Esophagus (tissue), 2 donors: ENCODE results near the gene NOTCH1. TPM values are rescaled to one million over a fixed set of nuclear protein-coding genes. Genes with fewer than 3 reads are reported as not detected.

ENCODE experiments used
- H3K27ac ChIP-seq, 2 donors: one replicate each; pipeline ENCODE4 v1.5.1; 2013; ENCODE audit warnings: low read depth in 2 of 2, mild to moderate bottlenecking in 2 of 2, inconsistent platforms in 1 of 2, low read length in 1 of 2, moderate library complexity in 1 of 2
- H3K27me3 ChIP-seq, 2 donors: one replicate each; pipeline ENCODE4 v1.6.1; 2013; ENCODE audit warnings: low read length in 2 of 2, control low read depth in 1 of 2, mild to moderate bottlenecking in 1 of 2; ENCODE audit not compliant: insufficient read depth in 2 of 2, control insufficient read depth in 1 of 2
- H3K36me3 ChIP-seq, 2 donors: one replicate each; pipeline ENCODE4 v1.6.1; 2013; ENCODE audit warnings: low read length in 1 of 2; ENCODE audit not compliant: control insufficient read depth in 2 of 2, insufficient read depth in 2 of 2
- H3K4me1 ChIP-seq, 2 donors: one replicate each; pipeline ENCODE4 v1.6.1; 2013; ENCODE audit warnings: low read length in 1 of 2; ENCODE audit not compliant: control insufficient read depth in 2 of 2, insufficient read depth in 2 of 2
- H3K4me3 ChIP-seq, 2 donors: one replicate each; pipeline ENCODE4 v1.5.1; 2013; ENCODE audit warnings: low read length in 2 of 2, mild to moderate bottlenecking in 2 of 2, low read depth in 1 of 2, moderate library complexity in 1 of 2
- H3K9me3 ChIP-seq, 2 donors: one replicate each; pipeline ENCODE4 v1.6.1; 2013; ENCODE audit warnings: mild to moderate bottlenecking in 2 of 2, low read depth in 1 of 2, low read length in 1 of 2, moderate library complexity in 1 of 2; ENCODE audit not compliant: control insufficient read depth in 2 of 2, insufficient read depth in 1 of 2
- WGBS, 2 donors: extraction: QIAGEN DNeasy Blood & Tissue Kit; methylation state at CpG; one replicate each; pipeline ENCODE4 v1.1.7; 2013; 5-methylcytosine and 5-hydroxymethylcytosine counted together
- polyA plus RNA-seq, 2 donors: library from polyadenylated mRNA; stranded (reverse); fragments of 200-250 nt; gene quantifications; one replicate each; pipeline ENCODE4 v1.2.3, GENCODE V29; 2013
- donor health status: healthy with polysubstance abuse.
- donor health status: Bipolar disorder and iron deficiency.

The NOTCH1 gene
- polyA plus RNA-seq, 2 donors = 9.6 to 19.8 TPM

DNA sequence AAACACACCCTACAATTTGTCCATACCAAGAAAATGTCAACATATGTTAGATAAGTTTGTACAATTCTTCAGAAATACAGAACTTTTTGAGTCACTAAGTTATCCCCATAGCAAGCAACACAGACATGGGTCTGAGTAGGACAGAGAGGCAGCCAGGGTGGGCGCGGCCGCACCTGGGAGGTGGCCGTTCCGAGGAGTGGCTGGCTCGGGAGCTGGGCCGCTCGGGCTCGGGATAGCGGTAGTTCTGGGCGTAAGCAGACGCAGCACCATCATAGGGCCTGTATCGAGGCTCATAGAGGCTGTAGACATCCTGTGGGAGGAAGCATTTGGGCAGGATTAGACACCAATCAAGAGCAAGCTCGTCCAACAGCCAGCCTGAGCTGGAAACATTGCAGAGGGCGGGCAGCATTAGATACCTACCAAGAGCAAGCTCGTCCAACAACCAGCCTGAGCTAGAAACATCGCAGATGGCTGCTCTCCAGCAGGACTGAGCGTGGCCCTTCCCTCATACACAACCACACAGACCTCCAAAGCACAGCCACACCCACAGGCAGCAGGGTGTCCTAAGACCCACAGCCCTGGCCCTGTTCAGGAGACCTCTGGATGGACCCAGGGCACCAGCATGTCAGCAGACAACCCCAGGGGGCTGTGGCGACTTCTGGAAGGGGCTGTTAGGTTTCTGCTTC, 73.9 kb downstream of the NOTCH1 start:
- Histone ChIP-seq H3K4me1 (no peaks in the 10 kb centered on the region), H3K36me3 (peaks cover 24 to 72% of the 10 kb centered on the region in 2 donors), H3K9me3 (no peaks in the 10 kb centered on the region), H3K4me3 (no peak overlapping the region), H3K27ac (no peak overlapping the region), H3K27me3 (no peaks in the 10 kb centered on the region)
- WGBS, 2 donors = 90 to 94% methylated on average over 19 of the region's 19 CpGs

DNA sequence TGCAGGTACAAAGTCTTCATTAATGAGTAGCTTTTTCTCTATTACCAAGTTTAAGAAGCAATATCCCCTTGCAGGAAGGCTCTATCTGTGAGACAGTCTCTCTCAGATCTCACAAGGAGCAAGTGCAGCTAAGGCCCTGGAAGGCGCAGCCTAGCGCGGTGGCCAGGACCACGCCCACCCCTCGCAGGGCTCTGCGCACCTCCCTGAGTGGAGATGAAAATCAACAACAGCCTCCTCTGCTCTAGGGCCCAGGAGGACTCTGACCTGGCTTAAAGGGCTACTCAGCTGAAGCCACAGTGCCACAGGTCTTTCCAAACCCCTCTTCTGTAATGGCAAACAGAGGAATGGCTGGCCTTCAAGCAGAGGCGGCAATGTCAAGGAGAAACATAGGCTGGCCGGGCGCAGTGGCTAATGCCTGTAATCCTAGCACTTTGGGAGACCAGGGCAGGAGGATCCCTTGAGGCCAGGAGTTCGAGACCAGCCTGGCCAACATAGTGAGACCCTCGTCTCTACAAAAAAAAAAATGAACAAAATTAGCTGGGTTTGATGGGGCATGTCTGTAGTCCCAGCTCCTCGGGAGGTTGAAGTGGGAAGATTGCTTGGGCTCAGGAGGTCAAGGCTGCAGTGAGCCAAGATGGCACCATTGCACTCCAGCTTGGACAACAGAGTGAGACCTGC, 74.9 kb downstream of the NOTCH1 start:
- Histone ChIP-seq H3K27me3 (no peaks in the 10 kb centered on the region), H3K36me3 (peaks cover 21 to 72% of the 10 kb centered on the region in 2 donors), H3K9me3 (no peaks in the 10 kb centered on the region), H3K4me1 (no peaks in the 10 kb centered on the region), H3K4me3 (no peak overlapping the region), H3K27ac (no peak overlapping the region)
- WGBS, 2 donors = 94 to 95% methylated on average over 12 of the region's 12 CpGs

DNA sequence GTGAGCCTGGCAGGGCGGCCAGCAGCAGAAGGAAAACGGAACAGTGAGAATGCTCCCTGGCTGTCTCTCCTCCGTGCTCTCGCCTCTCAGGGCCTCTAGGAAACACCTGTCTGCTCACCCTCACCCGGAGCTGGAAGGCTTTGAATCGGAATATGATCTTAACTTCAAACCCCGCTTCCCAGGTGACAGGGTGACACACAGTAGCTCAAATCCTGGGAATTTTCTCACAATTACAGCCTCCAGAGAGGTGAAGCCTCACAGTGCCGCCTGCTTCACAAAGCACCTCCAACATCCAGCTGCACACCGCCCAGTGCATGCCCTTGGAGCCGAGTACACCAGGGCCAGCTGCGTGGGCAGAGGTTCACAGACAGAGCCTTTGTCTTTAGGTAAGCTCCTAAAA, 75.5 kb downstream of the NOTCH1 start:
- Histone ChIP-seq H3K4me3 (no peak overlapping the region), H3K4me1 (no peaks in the 10 kb centered on the region), H3K27ac (no peak overlapping the region), H3K27me3 (no peaks in the 10 kb centered on the region), H3K36me3 (peaks cover 20 to 72% of the 10 kb centered on the region in 2 donors), H3K9me3 (no peaks in the 10 kb centered on the region)
- WGBS, 2 donors = 86 to 88% methylated on average over 11 of the region's 11 CpGs

DNA sequence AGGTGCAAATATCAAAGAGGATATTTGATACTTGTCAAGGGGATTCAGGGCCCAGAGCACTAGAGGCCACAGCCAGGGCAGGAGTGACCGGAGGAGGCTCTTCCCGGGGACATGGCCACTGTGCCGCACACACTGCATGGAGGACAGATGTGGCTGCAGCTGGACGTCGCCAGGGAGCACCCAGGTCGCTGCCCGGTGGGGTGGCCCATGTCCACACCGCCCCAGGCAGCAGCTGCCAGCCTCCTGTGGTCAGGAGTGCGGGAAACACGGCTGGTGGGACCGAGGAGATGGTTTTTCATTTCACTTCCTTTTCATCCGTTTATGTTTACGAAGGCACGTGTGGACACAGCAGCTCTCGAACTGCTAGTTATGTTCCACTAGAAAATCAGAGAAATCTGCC, 78.1 kb downstream of the NOTCH1 start:
- Histone ChIP-seq H3K27me3 (no peaks in the 10 kb centered on the region), H3K4me3 (no peak overlapping the region), H3K9me3 (no peaks in the 10 kb centered on the region), H3K27ac (no peak overlapping the region), H3K4me1 (no peaks in the 10 kb centered on the region), H3K36me3 (peaks cover 14 to 65% of the 10 kb centered on the region in 2 donors)
- 84 to 87% methylated on average over 15 of the region's 15 CpGs for WGBS, 2 donors

DNA sequence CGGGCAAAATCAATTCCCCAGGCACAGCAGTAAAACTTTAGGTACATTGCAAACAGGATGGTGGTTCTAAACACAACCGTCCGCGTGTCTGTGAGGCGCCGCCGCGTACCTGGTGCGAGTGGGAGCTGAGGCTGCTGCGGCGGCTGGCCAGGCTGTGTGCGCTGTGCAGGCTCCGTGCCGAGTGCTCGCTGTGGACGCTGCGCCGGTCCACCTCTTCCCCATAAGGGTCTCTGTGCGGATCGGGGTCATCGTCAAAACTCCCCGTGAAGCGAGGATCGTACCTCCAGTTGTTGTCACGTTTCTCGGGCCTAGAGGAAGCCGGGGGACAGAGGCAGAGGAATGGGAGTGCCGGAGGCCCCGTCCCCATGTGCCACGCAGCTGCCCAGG, 79.7 kb downstream of the NOTCH1 start:
- H3K4me3 ChIP-seq = no peak overlapping the region
- H3K9me3 ChIP-seq = no peaks in the 10 kb centered on the region
- no peak overlapping the region for H3K27ac ChIP-seq
- 96 to 97% methylated on average over 30 of the region's 30 CpGs for WGBS, 2 donors
- H3K4me1 ChIP-seq = no peaks in the 10 kb centered on the region
- H3K36me3 ChIP-seq = peaks cover 23 to 62% of the 10 kb centered on the region in 2 donors
- no peaks in the 10 kb centered on the region for H3K27me3 ChIP-seq

DNA sequence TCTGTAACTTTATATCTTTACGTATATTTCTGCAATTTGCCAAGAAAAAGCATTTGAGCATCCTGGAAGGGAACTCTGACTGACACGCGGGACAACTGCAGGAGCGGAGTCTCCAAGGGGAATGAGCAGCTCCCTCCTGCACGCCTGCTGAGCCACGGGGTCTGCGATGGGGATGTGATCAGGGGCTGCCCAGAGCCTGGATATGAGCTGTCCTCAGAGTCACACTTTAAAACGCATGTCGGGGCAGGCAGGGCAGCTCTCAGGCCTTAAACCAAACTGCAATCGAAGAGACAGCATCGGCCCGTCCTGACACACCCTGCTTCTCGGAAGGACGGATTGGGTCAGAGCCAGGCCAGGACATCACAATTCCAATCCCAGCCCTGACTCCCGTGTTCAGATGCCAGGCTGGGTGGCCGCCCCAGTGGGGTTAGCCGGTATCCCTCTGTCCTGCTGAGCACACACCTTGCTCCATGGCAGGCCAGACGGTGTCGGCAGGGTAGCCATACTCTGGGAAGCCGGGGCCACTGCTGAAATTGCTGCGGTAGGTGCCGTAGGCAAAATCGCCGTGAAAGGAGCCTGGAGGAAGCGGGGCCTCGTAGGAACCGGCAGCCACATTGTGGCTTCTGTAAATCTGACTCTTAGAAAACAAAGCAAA, 80.2 kb downstream of the NOTCH1 start:
- Histone ChIP-seq H3K4me3 (no peak overlapping the region), H3K9me3 (no peaks in the 10 kb centered on the region), H3K27ac (no peak overlapping the region), H3K27me3 (no peaks in the 10 kb centered on the region), H3K4me1 (no peaks in the 10 kb centered on the region), H3K36me3 (peaks cover 27 to 62% of the 10 kb centered on the region in 2 donors)
- WGBS, 2 donors = 92 to 93% methylated on average over 27 of the region's 27 CpGs

DNA sequence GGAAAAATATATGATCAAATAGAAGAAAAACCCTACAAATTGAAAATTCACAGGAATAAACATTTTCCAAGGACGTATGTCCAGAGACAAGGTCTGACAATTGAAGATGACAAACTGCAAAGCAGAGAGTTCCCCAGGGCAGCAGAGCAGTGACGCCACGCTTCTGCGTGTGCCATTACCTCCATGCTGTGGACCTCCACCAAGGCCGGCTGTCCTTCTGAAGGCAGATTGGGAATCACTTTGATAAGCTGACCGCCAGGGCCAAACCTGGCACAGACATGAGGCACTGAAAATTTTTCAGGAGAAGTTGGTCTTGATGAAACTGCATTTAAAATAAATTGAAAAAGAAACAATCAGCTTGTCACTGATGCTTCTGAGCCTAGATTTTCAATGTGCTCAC, 81.6 kb downstream of the NOTCH1 start:
- 93 to 94% methylated on average over 6 of the region's 6 CpGs for WGBS, 2 donors
- Histone ChIP-seq H3K27ac (no peak overlapping the region), H3K27me3 (no peaks in the 10 kb centered on the region), H3K4me3 (no peak overlapping the region), H3K9me3 (no peaks in the 10 kb centered on the region), H3K4me1 (no peaks in the 10 kb centered on the region), H3K36me3 (peaks cover 26 to 60% of the 10 kb centered on the region in 2 donors)

DNA sequence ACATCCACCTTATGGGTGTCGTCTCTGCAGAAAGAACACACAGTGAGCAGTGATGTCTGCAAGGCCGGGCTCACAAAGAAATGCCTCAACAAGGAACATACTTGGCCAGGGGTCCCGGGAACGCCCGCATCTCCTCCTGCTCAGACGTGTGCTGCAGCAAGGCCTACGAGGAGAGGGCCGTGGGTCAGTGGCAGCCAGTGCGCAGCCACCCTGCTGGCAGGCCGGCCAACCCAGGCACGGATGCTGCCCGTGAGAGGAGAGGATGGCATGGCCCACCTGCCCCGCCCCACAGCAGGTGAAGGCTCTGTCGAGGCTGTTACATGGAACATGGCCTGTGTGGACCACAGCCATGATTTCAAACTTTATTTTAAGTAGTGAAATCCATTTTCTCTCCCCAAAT, 82.3 kb downstream of the NOTCH1 start:
- no peaks in the 10 kb centered on the region for H3K4me1 ChIP-seq
- WGBS, 2 donors = 88 to 89% methylated on average over 14 of the region's 14 CpGs
- no peaks in the 10 kb centered on the region for H3K9me3 ChIP-seq
- H3K4me3 ChIP-seq = no peak overlapping the region
- peaks cover 26 to 59% of the 10 kb centered on the region in 2 donors for H3K36me3 ChIP-seq
- no peak overlapping the region for H3K27ac ChIP-seq
- no peaks in the 10 kb centered on the region for H3K27me3 ChIP-seq

DNA sequence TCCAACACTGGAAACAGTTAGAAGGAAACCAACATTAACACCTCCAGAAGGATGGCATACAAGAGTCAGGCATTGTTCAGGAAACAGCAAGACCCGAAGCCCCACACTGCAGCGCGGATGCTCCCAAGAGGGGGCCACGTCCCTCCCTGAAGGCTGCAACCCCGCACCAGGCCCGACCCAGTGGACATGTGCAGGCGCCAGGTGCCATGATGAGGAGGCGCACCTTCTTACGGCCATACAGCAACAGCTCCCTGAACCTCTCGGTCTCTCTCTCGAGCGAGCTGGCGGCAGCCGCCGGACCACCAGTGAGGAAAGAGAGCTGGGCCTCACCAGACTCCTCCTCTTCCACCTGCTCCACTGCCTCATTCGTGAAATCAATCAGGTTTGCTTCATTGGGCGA, 83.2 kb downstream of the NOTCH1 start:
- no peak overlapping the region for H3K27ac ChIP-seq
- H3K4me3 ChIP-seq = no peak overlapping the region
- H3K9me3 ChIP-seq = no peaks in the 10 kb centered on the region
- no peaks in the 10 kb centered on the region for H3K27me3 ChIP-seq
- H3K4me1 ChIP-seq = no peaks in the 10 kb centered on the region
- WGBS, 2 donors = 93 to 95% methylated on average over 17 of the region's 17 CpGs
- peaks cover 26 to 54% of the 10 kb centered on the region in 2 donors for H3K36me3 ChIP-seq
